ENCODE data around the gene HDGFL3. TPM values are rescaled to one million over a fixed set of nuclear protein-coding genes. Genes with fewer than 3 reads are reported as not detected.

The HDGFL3 gene
- total RNA-seq, 1 donor from 2014 or later = 27.7 TPM

DNA sequence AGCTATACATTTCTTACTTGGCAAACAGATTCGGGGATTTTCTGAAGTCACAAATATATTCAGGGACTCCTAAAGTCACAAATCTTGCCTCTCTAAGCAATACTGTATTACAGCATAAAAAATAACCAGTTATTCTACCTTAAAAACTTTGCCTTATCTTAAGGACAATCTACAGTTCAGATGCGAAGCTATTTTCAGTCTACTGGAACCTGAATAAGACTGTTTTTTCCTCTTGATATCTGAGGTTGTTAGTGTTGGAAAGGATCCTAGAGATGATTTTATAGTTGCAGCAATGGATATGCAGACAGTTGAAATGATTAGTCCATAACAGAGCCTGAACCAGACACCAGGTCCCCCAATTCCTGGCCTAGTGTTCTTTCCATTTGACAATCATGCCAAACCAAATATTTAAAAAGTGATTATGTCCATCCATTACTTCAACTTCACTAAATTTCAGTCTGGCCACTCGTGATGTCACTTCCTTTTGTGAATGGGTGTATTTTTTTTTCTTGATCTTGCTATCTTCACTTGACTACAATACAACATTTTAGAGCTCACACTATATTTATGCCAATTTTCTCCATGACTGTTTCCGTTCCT lies 1.8 kb downstream of the HDGFL3 start:
- peaks cover 21% of the 10 kb centered on the region for H3K4me1 ChIP-seq
- H3K27ac ChIP-seq = peak overlapping the region; percentile 91
- H3K36me3 ChIP-seq = no peaks in the 10 kb centered on the region
- H3K4me3 ChIP-seq = peak overlapping the region; percentile 85 to 88
- H3K9me3 ChIP-seq = no peaks in the 10 kb centered on the region
- no peaks in the 10 kb centered on the region for H3K27me3 ChIP-seq
- intact Hi-C loops (cut with DNase I) = loop anchor here (2.0 kb wide), 1 partner anchor 139 kb away; the partner anchor contains the start of gene BTBD1
- TF ChIP-seq POLR2AphosphoS5 (IDR thresholded peaks at IDR 0.05; ENCODE audit: insufficient read depth in 1 of 2, low read depth in 1 of 2) (peak in 1 of 2 donors; percentile 38), POLR2A (IDR thresholded peaks at IDR 0.05) (no peak)
- DNase-seq (ENCODE audit: extremely low spot score in 2 of 2) = no peak

DNA sequence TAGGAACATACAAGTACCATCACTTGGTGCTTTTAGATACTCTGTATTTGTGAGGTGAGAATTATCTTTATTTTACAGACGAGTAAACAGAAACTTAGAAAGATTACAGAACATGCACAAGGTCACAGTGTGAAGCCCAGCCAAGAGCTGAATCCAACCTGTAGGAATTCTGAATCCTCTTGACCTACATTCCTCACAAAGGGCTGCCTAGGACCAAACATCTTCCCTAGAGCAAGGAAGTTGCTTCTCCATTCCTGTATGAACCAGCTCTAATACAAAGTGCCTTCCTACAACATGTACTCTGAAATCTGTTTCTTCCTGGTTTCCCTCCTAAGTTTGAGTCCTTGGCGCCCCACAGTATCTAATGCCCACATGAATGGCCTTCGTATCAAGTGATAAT lies 2.9 kb downstream of the HDGFL3 start:
- H3K9me3 ChIP-seq = no peaks in the 10 kb centered on the region
- no peaks in the 10 kb centered on the region for H3K27me3 ChIP-seq
- peaks cover 21% of the 10 kb centered on the region for H3K4me1 ChIP-seq
- H3K4me3 ChIP-seq = no peak overlapping the region
- no peak overlapping the region for H3K27ac ChIP-seq
- DNase-seq (ENCODE audit: extremely low spot score in 2 of 2) = no peak
- intact Hi-C loops (cut with DNase I) = no loop called here
- TF ChIP-seq POLR2A (IDR thresholded peaks at IDR 0.05) (no peak), POLR2AphosphoS5 (IDR thresholded peaks at IDR 0.05; ENCODE audit: insufficient read depth in 1 of 2, low read depth in 1 of 2) (no peak)
- TF ChIP-seq, protein P1, sequence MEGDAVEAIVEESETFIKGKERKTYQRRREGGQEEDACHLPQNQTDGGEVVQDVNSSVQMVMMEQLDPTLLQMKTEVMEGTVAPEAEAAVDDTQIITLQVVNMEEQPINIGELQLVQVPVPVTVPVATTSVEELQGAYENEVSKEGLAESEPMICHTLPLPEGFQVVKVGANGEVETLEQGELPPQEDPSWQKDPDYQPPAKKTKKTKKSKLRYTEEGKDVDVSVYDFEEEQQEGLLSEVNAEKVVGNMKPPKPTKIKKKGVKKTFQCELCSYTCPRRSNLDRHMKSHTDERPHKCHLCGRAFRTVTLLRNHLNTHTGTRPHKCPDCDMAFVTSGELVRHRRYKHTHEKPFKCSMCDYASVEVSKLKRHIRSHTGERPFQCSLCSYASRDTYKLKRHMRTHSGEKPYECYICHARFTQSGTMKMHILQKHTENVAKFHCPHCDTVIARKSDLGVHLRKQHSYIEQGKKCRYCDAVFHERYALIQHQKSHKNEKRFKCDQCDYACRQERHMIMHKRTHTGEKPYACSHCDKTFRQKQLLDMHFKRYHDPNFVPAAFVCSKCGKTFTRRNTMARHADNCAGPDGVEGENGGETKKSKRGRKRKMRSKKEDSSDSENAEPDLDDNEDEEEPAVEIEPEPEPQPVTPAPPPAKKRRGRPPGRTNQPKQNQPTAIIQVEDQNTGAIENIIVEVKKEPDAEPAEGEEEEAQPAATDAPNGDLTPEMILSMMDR (IDR thresholded peaks at IDR 0.05) = no peak
- H3K36me3 ChIP-seq = no peaks in the 10 kb centered on the region

DNA sequence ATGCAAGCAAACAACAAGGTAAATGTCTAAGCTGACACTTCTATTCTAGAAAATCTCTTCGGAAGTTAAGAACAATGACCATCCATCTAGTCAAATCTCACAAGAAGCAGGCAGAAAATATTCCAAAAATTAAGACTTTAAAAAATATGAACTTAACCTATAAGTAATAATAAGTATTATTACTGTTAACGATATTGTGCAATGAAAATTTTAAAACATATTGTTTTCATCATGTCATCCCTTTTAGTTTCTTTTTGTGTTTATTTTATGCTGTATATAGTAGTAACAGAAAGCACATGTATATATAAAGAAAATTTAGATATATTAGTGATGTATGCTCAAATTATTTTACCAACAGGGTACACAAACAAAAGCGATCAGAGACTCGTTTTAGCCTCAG lies 4.1 kb downstream of the HDGFL3 start:
- no peak for DNase-seq (ENCODE audit: extremely low spot score in 2 of 2)
- no peak overlapping the region for H3K4me3 ChIP-seq
- no peak for TF ChIP-seq POLR2AphosphoS5 (IDR thresholded peaks at IDR 0.05; ENCODE audit: insufficient read depth in 1 of 2, low read depth in 1 of 2)
- TF ChIP-seq POLR2A (IDR thresholded peaks at IDR 0.05) = no peak
- TF ChIP-seq, protein P1 (IDR thresholded peaks at IDR 0.05) = no peak
- intact Hi-C loops (cut with DNase I) = no loop called here
- no peaks in the 10 kb centered on the region for H3K36me3 ChIP-seq
- no peak overlapping the region for H3K27ac ChIP-seq
- no peaks in the 10 kb centered on the region for H3K9me3 ChIP-seq
- H3K27me3 ChIP-seq = no peaks in the 10 kb centered on the region
- H3K4me1 ChIP-seq = peaks cover 21% of the 10 kb centered on the region

DNA sequence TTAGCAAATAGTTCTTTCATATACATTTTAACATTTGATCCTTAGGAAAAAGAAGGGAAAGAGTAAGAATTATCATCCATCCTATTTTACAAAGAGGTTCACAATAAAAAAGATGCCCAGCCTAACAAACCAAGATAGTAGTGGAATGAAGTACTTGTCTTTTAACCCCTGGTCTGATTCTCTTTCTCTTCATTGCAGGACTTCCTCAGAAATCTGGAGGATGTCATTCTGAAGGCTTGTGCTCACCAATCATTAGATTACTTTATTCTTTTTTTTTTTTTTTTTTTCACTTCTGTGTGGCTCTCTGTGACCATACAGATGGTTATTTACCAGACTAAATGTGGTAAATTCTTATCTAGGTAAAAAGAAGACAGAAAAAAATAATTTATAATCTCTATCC lies 7.0 kb downstream of the HDGFL3 start:
- peaks cover 9% of the 10 kb centered on the region for H3K4me1 ChIP-seq
- no peaks in the 10 kb centered on the region for H3K9me3 ChIP-seq
- H3K27me3 ChIP-seq = no peaks in the 10 kb centered on the region
- no peak overlapping the region for H3K27ac ChIP-seq
- no peaks in the 10 kb centered on the region for H3K36me3 ChIP-seq
- intact Hi-C loops (cut with DNase I) = no loop called here
- H3K4me3 ChIP-seq = no peak overlapping the region
- TF ChIP-seq, protein P1 (IDR thresholded peaks at IDR 0.05) = no peak
- TF ChIP-seq POLR2A (IDR thresholded peaks at IDR 0.05) = no peak
- TF ChIP-seq POLR2AphosphoS5 (IDR thresholded peaks at IDR 0.05; ENCODE audit: insufficient read depth in 1 of 2, low read depth in 1 of 2) = no peak
- DNase-seq (ENCODE audit: extremely low spot score in 2 of 2) = no peak

DNA sequence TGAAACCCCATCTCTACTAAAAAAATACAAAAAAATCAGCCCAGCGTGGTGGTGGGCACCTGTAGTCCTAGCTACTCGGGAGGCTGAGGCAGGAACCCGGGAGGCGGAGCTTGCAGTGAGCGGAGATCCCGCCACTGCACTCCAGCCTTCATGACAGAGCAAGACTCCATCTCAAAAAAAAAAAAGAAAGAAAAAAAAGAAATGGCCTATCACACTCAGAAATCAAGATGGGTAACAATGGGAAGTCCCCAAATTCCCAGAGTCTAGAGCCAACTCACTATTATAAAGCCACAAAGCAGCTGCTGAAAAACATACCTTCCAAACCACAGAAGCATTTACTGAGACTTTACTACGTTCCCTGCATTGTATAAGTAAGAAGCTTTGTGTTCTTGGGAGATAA lies 7.5 kb downstream of the HDGFL3 start:
- no peaks in the 10 kb centered on the region for H3K9me3 ChIP-seq
- TF ChIP-seq POLR2A (IDR thresholded peaks at IDR 0.05) (no peak), POLR2AphosphoS5 (IDR thresholded peaks at IDR 0.05; ENCODE audit: insufficient read depth in 1 of 2, low read depth in 1 of 2) (no peak)
- TF ChIP-seq, protein P1 (IDR thresholded peaks at IDR 0.05) = no peak
- no peak overlapping the region for H3K4me3 ChIP-seq
- no peak overlapping the region for H3K27ac ChIP-seq
- DNase-seq (ENCODE audit: extremely low spot score in 2 of 2) = no peak
- H3K36me3 ChIP-seq = no peaks in the 10 kb centered on the region
- H3K27me3 ChIP-seq = no peaks in the 10 kb centered on the region
- peaks cover 7% of the 10 kb centered on the region for H3K4me1 ChIP-seq
- intact Hi-C loops (cut with DNase I) = no loop called here
